GM18519 (cell line): ENCODE data around the gene C22orf23.
A peak's percentile ranks its signal among the peaks of the same experiment; 100 is the strongest.

Source experiments
- ATAC-seq: cut with Tn5 transposase; IDR thresholded peaks from one replicate; pipeline ENCODE4 v1.9.1; 2021; ENCODE audit warnings: mild to moderate bottlenecking, moderate library complexity; ENCODE audit not compliant: unreplicated experiment, low FRiP score

The C22orf23 gene

GRCh38 chr22:37953437-37954179 is at the start of gene C22orf23, which contains the start of gene POLR2F:
Gene C22orf23, minus strand, starts transcription at chr22:37953601. Its CDS starts 452 bp downstream, at chr22:37953149.
Gene POLR2F, plus strand, starts transcription at chr22:37953699. Its CDS starts 89 bp downstream, at chr22:37953788.
- ATAC-seq = peak; percentile 80

GRCh38 chr22:37999640-38000272 is 46.4 kb upstream of the C22orf23 start:
- ATAC-seq = no peak

- no peak for ATAC-seq
These were observed 45.8 kb upstream of the C22orf23 start for GRCh38 chr22:37999236-37999635.

- no peak for ATAC-seq
These were observed 45.1 kb upstream of the C22orf23 start for GRCh38 chr22:37998543-37998942.

DNA sequence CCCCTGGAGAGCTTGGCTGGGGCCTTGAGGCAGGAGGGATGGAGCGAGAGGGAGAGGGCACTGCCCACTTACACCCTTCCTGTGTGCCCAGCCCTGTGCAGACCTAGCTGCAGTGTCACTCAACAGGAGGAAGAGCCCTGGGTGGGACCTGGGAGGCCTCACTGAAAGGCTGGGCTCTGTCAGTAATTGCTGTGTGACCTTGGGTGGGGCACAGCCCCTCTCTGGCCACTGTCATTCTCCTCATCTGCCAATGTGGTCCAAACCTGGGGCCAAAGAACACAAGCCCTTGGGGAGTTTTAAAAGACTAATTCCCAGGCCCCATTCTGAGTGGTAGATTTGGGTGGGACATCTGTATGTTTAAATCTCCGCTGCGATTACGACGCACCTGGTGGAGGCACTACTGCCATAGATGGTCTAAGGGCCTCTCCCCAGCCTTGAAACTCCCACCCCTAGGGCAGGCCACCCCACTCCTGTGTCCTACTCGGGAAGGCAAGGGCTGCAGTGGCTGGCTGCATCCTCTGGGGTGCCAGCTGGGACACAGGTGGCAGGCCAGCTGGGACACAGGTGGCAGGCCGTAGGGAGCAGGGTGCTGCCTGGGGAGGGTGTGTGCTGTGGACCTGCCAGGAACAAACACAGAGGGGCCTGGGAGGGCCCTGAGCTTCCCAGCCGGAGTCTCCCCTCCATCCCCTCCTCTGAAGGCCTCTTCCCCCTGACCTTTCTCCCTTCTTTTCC is 43.3 kb upstream of the C22orf23 start:
- no peak for ATAC-seq

- ATAC-seq = no peak
These were observed 42.7 kb upstream of the C22orf23 start for GRCh38 chr22:37996079-37996478.

DNA sequence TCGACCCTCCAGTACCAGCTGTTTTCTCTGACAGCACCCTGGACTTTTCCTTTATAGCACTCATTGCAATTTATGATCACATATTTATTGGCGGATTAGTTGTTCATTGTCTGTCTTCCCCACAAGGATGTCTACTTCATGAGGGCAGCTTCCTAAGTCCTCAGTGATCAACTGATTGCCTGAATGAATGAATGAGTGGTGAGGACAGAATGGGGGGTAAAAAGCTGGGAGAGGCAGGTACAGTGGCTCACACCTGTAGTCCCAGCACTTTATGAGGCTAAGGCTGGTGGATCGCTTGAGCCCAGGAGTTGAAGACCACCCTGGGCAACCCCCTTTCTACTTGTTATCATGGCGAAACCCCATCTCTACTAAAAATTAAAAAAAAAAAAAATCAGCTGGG is 42.1 kb upstream of the C22orf23 start:
- ATAC-seq = no peak

GRCh38 chr22:37994982-37995381 is 41.6 kb upstream of the C22orf23 start:
- ATAC-seq = no peak

GRCh38 chr22:37994049-37994448 is 40.6 kb upstream of the C22orf23 start:
- no peak for ATAC-seq

DNA sequence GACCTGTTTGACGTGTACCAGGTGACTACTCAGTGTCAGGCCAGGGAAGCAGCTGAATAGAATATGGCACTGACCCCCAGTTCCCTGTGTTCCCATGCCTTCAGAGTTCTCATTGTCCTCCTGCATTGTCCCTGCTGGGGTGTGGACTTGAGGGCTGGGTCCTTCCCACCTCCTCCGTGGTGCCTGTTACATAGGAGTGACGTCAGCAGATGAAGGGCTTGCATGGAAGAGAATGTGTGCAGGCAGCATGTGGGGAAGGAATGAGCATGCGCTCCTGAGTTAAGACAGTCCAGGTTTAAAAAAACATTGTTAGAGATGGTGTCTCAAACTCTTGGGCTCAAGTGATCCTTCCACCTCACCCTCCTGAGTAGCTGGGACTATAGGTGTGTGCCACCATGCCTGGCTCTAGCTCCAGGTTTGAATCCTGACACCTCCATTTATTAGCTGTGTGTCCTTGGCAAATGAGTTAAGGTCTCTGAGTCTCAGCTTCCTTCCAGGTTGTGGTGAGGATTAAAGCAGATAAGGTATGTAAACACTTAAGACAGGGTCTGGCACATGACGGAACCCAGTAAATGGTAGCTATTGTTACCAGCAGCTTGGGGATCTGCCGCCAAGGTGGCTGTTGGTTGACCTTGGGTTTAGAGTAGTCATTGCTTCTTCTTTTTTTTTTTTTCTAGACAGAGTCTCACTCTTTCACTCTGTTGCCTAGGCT is 38.5 kb upstream of the C22orf23 start:
- no peak for ATAC-seq

GRCh38 chr22:37990862-37991261 is 37.5 kb upstream of the C22orf23 start:
- ATAC-seq = no peak

GRCh38 chr22:37990301-37990700 is 36.9 kb upstream of the C22orf23 start:
- no peak for ATAC-seq

- no peak for ATAC-seq
These were observed 36.0 kb upstream of the C22orf23 start for GRCh38 chr22:37989146-37990045.

GRCh38 chr22:37986371-37986770 is 33.0 kb upstream of the C22orf23 start:
- ATAC-seq = no peak

DNA sequence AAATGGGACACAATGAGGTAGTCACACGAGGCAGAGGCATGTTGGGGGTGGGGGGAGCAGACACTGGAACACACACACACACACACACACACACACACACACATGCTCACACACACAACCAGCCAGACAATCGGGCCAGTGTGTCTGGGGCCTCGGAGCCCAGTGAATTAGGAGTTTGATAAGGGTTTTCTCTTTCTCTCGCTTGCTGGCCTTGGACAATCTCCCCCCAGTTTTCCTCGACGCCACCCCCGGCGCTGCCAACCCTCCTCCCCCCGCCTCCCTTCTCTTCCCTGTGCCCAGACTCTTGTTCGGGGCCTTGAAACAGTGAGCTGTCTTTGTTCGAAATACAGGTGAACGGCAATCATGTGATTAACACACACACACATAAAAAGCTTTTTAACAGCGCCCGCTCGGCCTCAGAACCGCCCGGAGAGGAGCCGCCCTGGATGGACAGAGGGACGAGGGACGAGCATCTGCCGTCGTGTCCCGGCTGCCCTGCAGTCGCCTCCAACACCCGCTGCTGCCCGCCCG is 32.4 kb upstream of the C22orf23 start:
- no peak for ATAC-seq

DNA sequence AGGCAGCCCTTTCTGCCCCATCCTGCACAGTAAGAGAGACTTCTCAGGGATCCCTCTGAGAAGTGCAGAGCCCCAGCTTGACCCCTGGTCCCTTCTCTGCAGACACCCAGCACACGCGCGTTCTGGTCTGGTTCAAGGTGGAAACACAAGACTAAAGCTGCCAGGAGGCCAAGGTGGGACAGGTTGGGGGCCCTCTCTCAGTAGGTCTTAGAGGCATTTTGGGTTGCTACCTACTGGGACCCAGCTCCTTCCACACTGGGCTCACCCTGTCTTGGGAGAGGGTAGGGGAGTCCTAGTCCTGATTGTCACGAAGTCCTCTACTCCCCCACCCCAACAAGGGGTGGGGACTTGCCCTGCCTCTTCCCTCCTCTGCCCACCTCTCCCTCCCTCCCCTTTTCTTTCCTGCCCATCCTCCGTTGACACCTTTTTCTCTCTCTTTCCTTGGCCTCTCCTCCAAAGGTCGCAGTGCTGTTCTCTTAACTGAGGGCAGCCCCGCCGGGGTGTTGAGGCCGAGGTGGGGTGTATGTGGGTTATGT is 31.7 kb upstream of the C22orf23 start:
- no peak for ATAC-seq

GRCh38 chr22:37983860-37984791 is 30.7 kb upstream of the C22orf23 start, which contains the start of gene SOX10:
Gene SOX10, minus strand, starts transcription at chr22:37984555. Its CDS starts 771 bp downstream, at chr22:37983784.
- no peak for ATAC-seq
